ENCODE results near the gene RAB35. TPM values are rescaled to one million over a fixed set of nuclear protein-coding genes. Genes with fewer than 3 reads are reported as not detected.

RAB35 gene
- total and polyA plus RNA-seq, 12 donors = 13.5 to 49.5 (median 26.7) TPM

DNA sequence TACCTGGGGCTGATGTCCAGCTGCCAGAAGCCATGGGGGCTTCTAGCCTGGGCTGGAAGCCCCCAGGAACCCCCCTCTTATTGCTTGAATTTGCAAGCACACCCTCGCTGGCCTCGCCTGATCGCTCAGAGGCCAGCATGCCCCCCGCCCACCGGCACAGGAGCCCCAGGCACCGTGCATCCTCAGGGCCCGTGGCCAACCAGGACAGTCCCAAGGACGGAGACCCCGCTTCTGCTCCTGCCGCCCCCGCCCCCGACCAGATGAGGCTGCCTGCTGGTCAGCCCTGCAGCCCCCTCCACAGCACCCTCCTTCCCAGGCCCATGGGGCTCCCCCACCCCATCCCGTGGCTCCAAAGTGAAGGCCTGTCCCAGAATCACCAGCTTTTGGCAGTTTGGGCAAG is 21.2 kb downstream of the RAB35 start:
- Histone ChIP-seq H3K36me3 (replicated peaks in 1 of 2) (peaks cover 0 to 46% of the 10 kb centered on the region in 2 donors), H3K27me3 (no peaks in the 10 kb centered on the region), H3K4me1 (replicated peaks in 1 of 2) (peaks cover 2 to 4% of the 10 kb centered on the region in 2 donors), H3K4me3 (no peak overlapping the region), H3K9me3 (replicated peaks in 1 of 3) (no peaks in the 10 kb centered on the region), H3K27ac (no peak overlapping the region)
- no peak for TF ChIP-seq POLR2A (IDR thresholded peaks at IDR 0.05)
- 78 to 90% (median 87%) methylated on average over 8 to 13 of the region's 13 CpGs for WGBS, 4 donors
- intact Hi-C loops (cut with DNase I) = no loop called here
- DNase-seq = no peak

DNA sequence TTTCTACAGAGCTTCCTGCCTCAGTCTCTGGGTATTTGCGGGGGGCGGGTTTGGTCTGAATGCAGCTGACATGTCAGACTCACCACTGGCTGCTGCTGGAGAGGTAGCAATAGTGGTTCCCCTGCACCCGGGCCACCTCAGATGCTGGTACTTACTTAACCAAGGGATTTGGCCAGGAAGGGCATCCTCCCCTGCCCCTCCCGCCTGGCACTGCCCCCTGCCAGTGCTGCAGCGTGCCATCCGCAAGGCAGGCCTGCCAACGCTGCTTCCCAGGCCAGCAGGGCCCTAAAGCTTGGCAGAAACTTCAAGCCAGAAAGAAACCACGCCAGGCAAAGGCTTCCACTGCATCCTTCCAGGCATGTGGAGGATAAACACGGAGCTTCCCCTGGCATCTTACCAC is 22.1 kb downstream of the RAB35 start:
- Histone ChIP-seq H3K36me3 (replicated peaks in 1 of 2) (peaks cover 0 to 46% of the 10 kb centered on the region in 2 donors), H3K4me3 (no peak overlapping the region), H3K27me3 (no peaks in the 10 kb centered on the region), H3K27ac (peak overlapping the region in 1 of 5 donors; percentile 8), H3K4me1 (replicated peaks in 1 of 2) (no peaks in the 10 kb centered on the region), H3K9me3 (replicated peaks in 1 of 3) (no peaks in the 10 kb centered on the region)
- TF ChIP-seq CTCF (IDR thresholded peaks at IDR 0.05) = no peak
- TF ChIP-seq POLR2A (IDR thresholded peaks at IDR 0.05) = no peak
- DNase-seq = no peak
- intact Hi-C loops (cut with DNase I) = no loop called here
- WGBS, 4 donors = 67 to 87% (median 82%) methylated on average over 3 to 9 of the region's 9 CpGs

DNA sequence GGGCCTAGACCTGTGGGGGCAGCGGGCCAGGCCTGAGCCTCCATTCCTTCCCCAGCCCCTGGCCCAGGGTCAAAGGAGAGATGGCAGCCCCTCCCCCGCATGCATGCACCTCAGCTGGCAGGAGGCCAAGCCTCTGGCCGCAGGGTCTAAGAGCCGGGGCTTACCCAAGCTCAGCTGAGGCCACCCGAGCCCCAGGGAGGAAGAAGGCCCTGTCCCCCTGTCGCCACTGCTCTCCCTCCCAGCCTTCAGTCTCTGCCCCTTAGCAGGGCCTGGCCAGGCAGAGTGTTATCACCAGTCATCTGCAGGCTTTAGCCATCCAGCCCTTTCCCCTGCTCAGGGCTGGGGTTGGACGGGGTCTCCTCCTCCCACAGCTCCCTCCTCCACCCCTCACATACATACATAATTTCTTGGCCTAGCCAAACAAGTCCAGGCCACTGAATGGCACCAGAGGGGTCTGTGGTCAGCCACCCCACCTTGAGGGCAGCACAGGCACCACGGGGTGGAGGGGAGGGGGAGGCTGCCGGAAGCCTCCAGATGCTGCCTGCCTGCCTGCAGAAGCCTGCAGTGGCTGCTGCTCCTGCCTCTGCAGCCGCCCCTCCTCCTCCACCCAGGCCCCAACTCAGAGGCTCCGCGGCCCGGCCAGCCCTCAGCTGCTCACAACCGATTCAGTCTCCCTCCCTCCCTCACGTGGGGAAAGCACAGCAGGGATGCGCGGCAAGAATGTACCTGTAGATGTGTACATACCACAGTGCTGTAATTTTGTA is 22.8 kb downstream of the RAB35 start:
- Histone ChIP-seq H3K4me1 (replicated peaks in 1 of 2) (no peaks in the 10 kb centered on the region), H3K4me3 (no peak overlapping the region), H3K36me3 (replicated peaks in 1 of 2) (peaks cover 0 to 39% of the 10 kb centered on the region in 2 donors), H3K27ac (no peak overlapping the region), H3K27me3 (no peaks in the 10 kb centered on the region), H3K9me3 (replicated peaks in 1 of 3) (no peaks in the 10 kb centered on the region)
- intact Hi-C loops (cut with DNase I) = no loop called here
- TF ChIP-seq POLR2A (IDR thresholded peaks at IDR 0.05) (no peak), CTCF (IDR thresholded peaks at IDR 0.05) (no peak)
- WGBS, 4 donors = 58 to 67% (median 65%) methylated on average over 9 to 17 of the region's 17 CpGs
- no peak for DNase-seq

DNA sequence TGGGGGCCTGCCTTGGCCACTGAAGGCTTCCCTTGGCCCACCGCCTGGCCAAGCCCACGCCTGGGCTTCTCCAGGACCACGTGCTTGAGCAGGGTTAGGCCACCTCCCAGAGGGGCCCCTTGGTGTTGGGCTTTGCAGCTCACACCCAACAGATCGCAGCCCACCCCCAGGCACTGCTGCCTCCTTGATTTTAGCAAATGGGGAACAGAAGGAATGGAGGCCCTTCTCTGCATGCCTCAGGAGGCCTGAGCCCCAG is 23.3 kb downstream of the RAB35 start:
- no peak overlapping the region for H3K27ac ChIP-seq
- intact Hi-C loops (cut with DNase I) = no loop called here

More for the DNA sequence above, 23.3 kb downstream of the RAB35 start:
- H3K36me3 ChIP-seq (replicated peaks in 1 of 2) = peaks cover 0 to 34% of the 10 kb centered on the region in 2 donors
- no peak for DNase-seq
- H3K4me3 ChIP-seq = no peak overlapping the region
- no peaks in the 10 kb centered on the region for H3K9me3 ChIP-seq (replicated peaks in 1 of 3)
- H3K4me1 ChIP-seq (replicated peaks in 1 of 2) = no peaks in the 10 kb centered on the region
- TF ChIP-seq CTCF (IDR thresholded peaks at IDR 0.05) (no peak), POLR2A (IDR thresholded peaks at IDR 0.05) (no peak)
- H3K27me3 ChIP-seq = no peaks in the 10 kb centered on the region
- 73 to 86% (median 83%) methylated on average over 2 to 4 of the region's 4 CpGs; no CpG with 5 or more reads in 1 of the 4 donors for whole genome bisulfite sequencing, 4 donors
